Chondrocyte (in vitro differentiated cells): Measurements from ENCODE around the gene PFKFB3. TPM values are rescaled to one million over a fixed set of nuclear protein-coding genes. Genes with fewer than 3 reads are reported as not detected.
"Not testable (repeated sequence)": the region's sequence is repeated elsewhere in the genome, so short reads cannot be mapped to it uniquely, and the experiment has no call there.

Source experiments
- DNase-seq: peaks from one replicate; pipeline ENCODE4 v3.0.0; 2021; ENCODE audit warnings: mixed read lengths, low spot score
- H3K27ac Mint-ChIP-seq: one replicate; pipeline ENCODE4 v1.8.0; 2021; ENCODE audit warnings: mild to moderate bottlenecking, moderate library complexity, mixed read lengths; ENCODE audit not compliant: unreplicated experiment
- H3K27me3 Mint-ChIP-seq: 2 replicates; pipeline ENCODE4 v1.8.0; 2021; ENCODE audit warnings: low read depth, mixed read lengths
- H3K36me3 Mint-ChIP-seq: 2 replicates; pipeline ENCODE4 v1.8.0; 2021; ENCODE audit warnings: low read depth, mixed read lengths
- H3K4me1 Mint-ChIP-seq: 2 replicates; pipeline ENCODE4 v1.8.0; 2021; ENCODE audit warnings: low read depth, mild to moderate bottlenecking, mixed read lengths
- H3K4me3 Mint-ChIP-seq: one replicate; pipeline ENCODE4 v1.8.0; 2021; ENCODE audit warnings: mild to moderate bottlenecking, moderate library complexity, mixed read lengths; ENCODE audit not compliant: unreplicated experiment
- H3K9me3 Mint-ChIP-seq: 2 replicates; pipeline ENCODE4 v1.8.0; 2021; ENCODE audit warnings: low read depth, mixed read lengths
- CTCF ChIP-seq: fragments of 200-600 bp; sonication (generic); IDR thresholded peaks from 2 replicates; pipeline ENCODE4 v1.5.0; 2021; ENCODE audit warnings: antibody characterized with exemption, mild to moderate bottlenecking, moderate library complexity
- total RNA-seq: library from RNA; stranded (reverse); gene quantifications from 3 replicates; pipeline ENCODE4 v1.2.1, GENCODE V29; 2021

Gene PFKFB3
- total RNA-seq, 1 donor from 2014 or later, result 46.5 TPM

GRCh38 chr10:6203331-6204062 is 765 bp downstream of the PFKFB3 start:
- Mint-ChIP-seq H3K4me3 (peak overlapping the region; percentile 90), H3K36me3 (no peaks in the 10 kb centered on the region), H3K9me3 (no peaks in the 10 kb centered on the region), H3K27me3 (no peaks in the 10 kb centered on the region), H3K27ac (peak overlapping the region; percentile 89), H3K4me1 (peaks cover 36% of the 10 kb centered on the region)
- TF ChIP-seq CTCF, result peak; percentile 71
- no peak for DNase-seq

- H3K36me3 Mint-ChIP-seq, result no peaks in the 10 kb centered on the region
- no peak for DNase-seq
- TF ChIP-seq CTCF, result no peak
- no peaks in the 10 kb centered on the region for H3K9me3 Mint-ChIP-seq
- H3K4me3 Mint-ChIP-seq, result peak overlapping the region; percentile 90
- peaks cover 41% of the 10 kb centered on the region for H3K4me1 Mint-ChIP-seq
- no peaks in the 10 kb centered on the region for H3K27me3 Mint-ChIP-seq
- no peak overlapping the region for H3K27ac Mint-ChIP-seq
These were observed 1.3 kb downstream of the PFKFB3 start for GRCh38 chr10:6204063-6204340.

DNA sequence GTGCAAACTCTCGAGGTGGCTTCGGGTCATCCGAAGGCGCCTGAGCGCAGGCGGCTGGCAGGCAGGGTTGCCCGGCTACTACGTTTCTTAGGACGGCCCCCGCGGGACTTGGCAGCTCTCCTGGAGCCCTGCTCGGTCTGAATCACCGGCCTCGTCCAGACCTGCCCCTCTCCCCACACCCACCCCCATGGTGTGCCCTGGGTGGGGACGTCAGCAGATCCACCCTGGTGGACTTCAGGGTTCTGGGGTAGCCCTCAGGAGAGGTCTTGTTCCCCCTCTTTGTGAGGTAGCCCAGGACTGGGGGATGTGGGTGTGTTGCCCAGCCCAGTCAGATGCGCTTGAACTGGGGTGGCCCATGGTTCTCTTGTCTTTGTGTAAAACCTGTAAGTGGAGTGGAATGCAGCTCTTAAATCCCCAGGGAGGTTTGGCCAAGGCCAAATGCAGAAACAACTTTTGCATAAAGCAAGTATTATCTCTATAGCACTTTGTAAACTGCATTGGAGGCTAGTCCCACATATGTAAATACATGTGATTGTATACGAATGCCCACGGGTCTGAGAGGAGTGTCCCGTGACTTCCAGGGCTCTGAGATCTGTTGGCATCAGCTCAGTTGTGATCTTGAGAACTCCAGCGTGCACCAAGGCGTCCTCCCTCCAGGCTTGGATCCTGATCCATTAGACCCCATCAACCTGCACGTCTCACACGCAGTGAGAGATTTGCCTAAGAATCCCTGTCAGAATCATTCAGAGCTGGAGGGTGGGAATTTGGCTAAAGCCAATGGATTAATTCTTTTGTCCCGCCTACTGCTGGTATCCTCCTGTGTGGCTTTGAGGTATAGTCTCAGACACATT is 1.8 kb downstream of the PFKFB3 start:
- H3K4me1 Mint-ChIP-seq, result peaks cover 46% of the 10 kb centered on the region
- no peak for DNase-seq

DNA sequence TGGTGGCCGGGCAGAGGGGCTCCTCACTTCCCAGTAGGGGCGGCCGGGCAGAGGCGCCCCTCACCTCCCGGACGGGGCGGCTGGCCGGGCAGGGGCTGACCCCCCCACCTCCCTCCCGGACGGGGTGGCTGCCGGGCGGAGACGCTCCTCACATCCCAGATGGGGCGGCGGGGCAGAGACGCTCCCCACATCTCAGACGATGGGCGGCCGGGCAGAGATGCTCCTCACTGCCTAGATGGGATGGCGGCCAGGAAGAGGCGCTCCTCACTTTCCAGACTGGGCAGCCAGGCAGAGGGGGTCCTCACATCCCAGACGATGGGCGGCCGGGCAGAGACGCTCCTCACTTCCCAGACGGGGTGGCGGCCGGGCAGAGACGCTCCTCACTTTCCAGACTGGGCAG is 3.8 kb downstream of the PFKFB3 start:
- not testable (repeated sequence) for H3K4me3 Mint-ChIP-seq, H3K36me3 Mint-ChIP-seq, H3K27me3 Mint-ChIP-seq, H3K9me3 Mint-ChIP-seq, DNase-seq, H3K27ac Mint-ChIP-seq
- peaks cover 47% of the 10 kb centered on the region for H3K4me1 Mint-ChIP-seq

More for the DNA sequence above, 1.8 kb downstream of the PFKFB3 start:
- Mint-ChIP-seq H3K9me3 (no peaks in the 10 kb centered on the region), H3K36me3 (no peaks in the 10 kb centered on the region), H3K4me3 (peak overlapping the region; percentile 90), H3K27me3 (no peaks in the 10 kb centered on the region), H3K27ac (peak overlapping the region; percentile 67)
- no peak for TF ChIP-seq CTCF

GRCh38 chr10:6207658-6208057 is 4.9 kb downstream of the PFKFB3 start:
- no peak overlapping the region for H3K27ac Mint-ChIP-seq
- no peak for TF ChIP-seq CTCF

More at GRCh38 chr10:6207658-6208057, 4.9 kb downstream of the PFKFB3 start:
- no peak for DNase-seq
- H3K36me3 Mint-ChIP-seq, result no peaks in the 10 kb centered on the region
- no peaks in the 10 kb centered on the region for H3K9me3 Mint-ChIP-seq
- H3K4me1 Mint-ChIP-seq, result peaks cover 48% of the 10 kb centered on the region
- no peaks in the 10 kb centered on the region for H3K27me3 Mint-ChIP-seq
- no peak overlapping the region for H3K4me3 Mint-ChIP-seq
